Measurements from ENCODE around the gene PHKB.

DNA sequence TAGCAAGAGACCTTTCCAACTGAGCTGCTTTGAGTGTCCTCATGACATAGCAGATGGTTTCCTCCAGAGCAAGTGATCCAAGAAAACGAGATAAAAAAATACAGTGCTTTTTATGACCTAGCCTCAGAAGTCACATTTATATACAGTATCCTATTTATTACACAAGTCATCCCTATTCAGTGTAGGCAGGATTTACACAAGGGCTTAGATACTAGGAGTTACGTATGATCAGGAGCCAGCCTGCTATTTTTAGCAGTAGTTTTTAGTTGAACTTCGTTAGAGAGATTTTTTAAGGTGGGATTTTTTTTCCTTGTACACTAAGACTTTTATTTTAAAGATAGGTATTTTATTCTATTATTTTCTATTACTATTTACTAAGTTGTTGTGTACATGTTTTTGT is 58.4 kb downstream of the PHKB start:
- TF ChIP-seq POLR2AphosphoS5 (IDR thresholded peaks at IDR 0.05; ENCODE audit: low read depth, low read length), result no peak
- no peak for TF ChIP-seq POLR2A (IDR thresholded peaks at IDR 0.05; ENCODE audit: low read depth, low read length)
- no peak for TF ChIP-seq TAF1 (IDR thresholded peaks at IDR 0.05; ENCODE audit: borderline replicate concordance, low read depth, low read length)

All from GM12892 (cell line).